ENCODE results near the gene XIST.
"Not testable (repeated sequence)": the region's sequence is repeated elsewhere in the genome, so short reads cannot be mapped to it uniquely, and the experiment has no call there.

The XIST gene

DNA sequence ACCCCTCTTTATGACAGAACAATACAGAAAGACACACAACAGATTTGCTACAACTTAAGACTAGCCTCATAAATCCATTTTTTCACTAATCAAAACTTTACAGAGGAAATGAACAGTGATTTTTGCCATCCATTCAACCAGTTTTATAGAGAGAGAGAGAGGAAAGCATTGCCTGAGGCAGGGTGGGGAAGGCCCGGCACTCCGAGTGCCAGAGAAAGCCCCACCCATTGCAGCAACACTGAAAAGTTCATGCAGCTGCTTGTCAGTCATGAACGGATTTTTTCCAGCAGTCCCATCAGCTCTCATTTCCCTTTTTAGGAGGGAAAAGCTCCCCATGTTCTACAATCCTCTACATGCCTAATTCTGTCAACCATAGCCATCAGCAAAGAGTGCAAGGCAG is 52.6 kb downstream of the XIST start:
- DNase-seq (ENCODE audit: low spot score) = no peak

DNA sequence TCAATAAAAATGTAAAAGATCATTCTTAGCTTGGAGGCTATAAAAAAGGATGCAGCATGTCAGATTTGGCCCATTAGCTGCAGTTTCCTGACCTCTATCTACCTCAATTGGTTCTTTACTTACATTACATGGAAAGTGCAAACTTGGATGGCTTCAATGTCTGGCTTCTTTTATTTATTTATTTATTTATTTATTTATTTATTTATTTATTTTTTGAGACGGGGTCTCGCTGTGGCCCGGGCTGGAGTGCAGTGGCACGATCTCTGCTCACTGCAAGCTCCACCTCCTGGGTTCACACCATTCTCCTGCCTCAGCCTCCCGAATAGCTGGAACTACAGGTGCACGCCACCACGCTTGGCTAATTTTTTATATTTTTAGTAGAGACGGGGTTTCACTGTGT is 60.0 kb downstream of the XIST start:
- not testable (repeated sequence) for DNase-seq (ENCODE audit: low spot score)

DNA sequence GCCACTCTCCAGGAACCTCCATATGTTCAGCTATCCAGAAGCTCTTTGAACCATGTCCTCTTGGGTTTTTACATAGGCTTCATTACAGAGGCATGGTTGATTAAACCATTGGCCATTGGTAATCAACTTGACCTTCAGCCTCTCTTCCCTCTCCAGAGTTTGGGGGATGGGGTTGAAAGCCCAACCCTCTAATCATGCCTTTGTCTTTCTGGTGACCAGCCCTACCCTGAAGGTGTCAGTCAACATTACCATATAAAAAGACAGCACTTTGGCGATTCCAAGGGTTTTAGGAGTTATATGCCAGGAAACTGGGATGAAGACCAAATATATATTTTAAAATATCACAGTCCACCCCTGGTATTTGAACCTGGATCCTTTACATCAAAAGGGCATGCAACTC is 67.0 kb downstream of the XIST start:
- DNase-seq (ENCODE audit: low spot score) = no peak

All from AG08396 (cell line).